HG03342 (cell line): Measurements from ENCODE around the gene GADD45A.
A peak's percentile ranks its signal among the peaks of the same experiment; 100 is the strongest.

ENCODE experiments used
- ATAC-seq: cut with Tn5 transposase; IDR thresholded peaks from one replicate; pipeline ENCODE4 v1.9.1; 2021; ENCODE audit warnings: mild to moderate bottlenecking, moderate library complexity; ENCODE audit not compliant: unreplicated experiment

The GADD45A gene

GRCh38 chr1:67687649-67688048 is 2.6 kb downstream of the GADD45A start:
- ATAC-seq: no peak

GRCh38 chr1:67688526-67689219 is 3.7 kb downstream of the GADD45A start:
- ATAC-seq: no peak

- ATAC-seq: no peak
Observed at GRCh38 chr1:67689267-67690017, 4.4 kb downstream of the GADD45A start.

- ATAC-seq: no peak
Observed at GRCh38 chr1:67690018-67690363, 5.0 kb downstream of the GADD45A start.

GRCh38 chr1:67690411-67690810 is 5.4 kb downstream of the GADD45A start:
- no peak for ATAC-seq

- no peak for ATAC-seq
Observed at GRCh38 chr1:67691712-67692111, 6.7 kb downstream of the GADD45A start.

- no peak for ATAC-seq
Observed at GRCh38 chr1:67695963-67696362, 11.0 kb downstream of the GADD45A start.

GRCh38 chr1:67696708-67697107 is 11.7 kb downstream of the GADD45A start:
- no peak for ATAC-seq

GRCh38 chr1:67700220-67700619 is 15.2 kb downstream of the GADD45A start:
- ATAC-seq: no peak

- ATAC-seq: peak; percentile 81
Observed at GRCh38 chr1:67700692-67701410, 15.8 kb downstream of the GADD45A start.

GRCh38 chr1:67701876-67702275 is 16.9 kb downstream of the GADD45A start:
- no peak for ATAC-seq

GRCh38 chr1:67704351-67704750 is 19.4 kb downstream of the GADD45A start:
- ATAC-seq: no peak

GRCh38 chr1:67705735-67706453 is 20.9 kb downstream of the GADD45A start:
- ATAC-seq: no peak

GRCh38 chr1:67708606-67709005 is 23.6 kb downstream of the GADD45A start:
- ATAC-seq: no peak

GRCh38 chr1:67710417-67710816 is 25.4 kb downstream of the GADD45A start:
- ATAC-seq: no peak

GRCh38 chr1:67711158-67711854 is 26.3 kb downstream of the GADD45A start:
- peak; percentile 29 for ATAC-seq

GRCh38 chr1:67711855-67712212 is 26.8 kb downstream of the GADD45A start:
- ATAC-seq: peak; percentile 42

- ATAC-seq: no peak
Observed at GRCh38 chr1:67713057-67713846, 28.3 kb downstream of the GADD45A start.

- no peak for ATAC-seq
Observed at GRCh38 chr1:67715819-67716218, 30.8 kb downstream of the GADD45A start.

- no peak for ATAC-seq
Observed at GRCh38 chr1:67716800-67717199, 31.8 kb downstream of the GADD45A start.
